HepG2 (cell line): ENCODE results near the gene VAC14. TPM values are rescaled to one million over a fixed set of nuclear protein-coding genes. Genes with fewer than 3 reads are reported as not detected.

ENCODE experiments used
- AGO2 ChIP-seq: fragments of 200-400 bp; formaldehyde crosslinking; optimal IDR thresholded peaks from 2 replicates; pipeline ENCODE3; 2017; ENCODE audit warnings: mild to moderate bottlenecking, low read depth, low read length, moderate library complexity
- HOXA3 ChIP-seq: sonication (generic); formaldehyde crosslinking; IDR thresholded peaks from 2 replicates; pipeline ENCODE4 v1.5.0; 2020; ENCODE audit warnings: missing genetic modification reagents
- MAX ChIP-seq: IDR thresholded peaks from 2 replicates; pipeline ENCODE4 v1.6.1; 2012; ENCODE audit warnings: inconsistent platforms
- TARDBP ChIP-seq: sonication (generic); formaldehyde crosslinking; IDR thresholded peaks from 2 replicates; pipeline ENCODE4 v1.8.0; 2022; ENCODE audit warnings: mild to moderate bottlenecking, missing genetic modification reagents
- ZFP1 ChIP-seq: IDR thresholded peaks from 2 replicates; pipeline ENCODE4 v1.6.1; 2016
- ZMAT3 ChIP-seq: sonication (generic); formaldehyde crosslinking; conservative IDR thresholded peaks from 2 replicates; pipeline ENCODE4 v1.7.0; 2021; ENCODE audit warnings: missing genetic modification reagents
- ZNF432 ChIP-seq: sonication (generic); formaldehyde crosslinking; IDR thresholded peaks from 2 replicates; pipeline ENCODE4 v1.5.0; 2020; ENCODE audit warnings: missing genetic modification reagents, mild to moderate bottlenecking, borderline replicate concordance
- ZNF567 ChIP-seq: sonication (generic); formaldehyde crosslinking; IDR thresholded peaks from 2 replicates; pipeline ENCODE4 v1.8.1; 2023; ENCODE audit warnings: mild to moderate bottlenecking, missing genetic modification reagents, borderline replicate concordance
- ZNF83 ChIP-seq: sonication (generic); formaldehyde crosslinking; IDR thresholded peaks from 2 replicates; pipeline ENCODE4 v1.4.0; 2020; ENCODE audit warnings: missing genetic modification reagents, mild to moderate bottlenecking, borderline replicate concordance
- polyA plus RNA-seq, 8 experiments: library from polyadenylated mRNA; depleted of rRNA in 3 of 8; stranded (reverse) in 7 of 8; unstranded in 1 of 8; fragments of >200 nt; fragmentation: Illumina TruSeq in 4 of 8; extraction: Trizol in 4 of 8; gene quantifications; 2 replicates each; pipeline versions ENCODE4 v1.2.1 to v1.2.3, GENCODE V29; 2011 to 2016; ENCODE audit warnings: low read depth in 4 of 8, missing spikeins in 1 of 8, mixed read lengths in 1 of 8; ENCODE audit not compliant: insufficient read depth in 1 of 8
- total RNA-seq, 5 experiments: library from RNA; depleted of rRNA; stranded (reverse); fragments of >200 nt; fragmentation: Illumina TruSeq; extraction: Trizol; gene quantifications; 2 replicates each; pipeline ENCODE4 v1.2.3, GENCODE V29; 2016; ENCODE audit warnings: low read depth in 1 of 5
- TF ChIP-seq, protein P1 (sequence below): sonication (generic); formaldehyde crosslinking; IDR thresholded peaks from 2 replicates; pipeline ENCODE4 v1.5.1; 2020; ENCODE audit warnings: mild to moderate bottlenecking, missing genetic modification reagents, moderate library complexity
- TF ChIP-seq, protein P2 (sequence below): sonication (generic); formaldehyde crosslinking; IDR thresholded peaks from 2 replicates; pipeline ENCODE4 v1.8.1; 2023; ENCODE audit warnings: mild to moderate bottlenecking, missing genetic modification reagents
- TF ChIP-seq, protein P3 (sequence below): sonication (generic); formaldehyde crosslinking; IDR thresholded peaks from 2 replicates; pipeline ENCODE4 v1.4.0; 2020; ENCODE audit warnings: mild to moderate bottlenecking, missing genetic modification reagents, borderline replicate concordance
- TF ChIP-seq, protein P4 (sequence below): sonication (generic); formaldehyde crosslinking; IDR thresholded peaks from 2 replicates; pipeline ENCODE4 v1.4.0; 2020; ENCODE audit warnings: low read depth, missing genetic modification reagents

VAC14 gene
- total and polyA plus RNA-seq, 2 of the 13 experiments (the other 11 are each of a cell fraction or from before 2014, with no cell fraction given): 23.5 to 24.6 TPM

DNA sequence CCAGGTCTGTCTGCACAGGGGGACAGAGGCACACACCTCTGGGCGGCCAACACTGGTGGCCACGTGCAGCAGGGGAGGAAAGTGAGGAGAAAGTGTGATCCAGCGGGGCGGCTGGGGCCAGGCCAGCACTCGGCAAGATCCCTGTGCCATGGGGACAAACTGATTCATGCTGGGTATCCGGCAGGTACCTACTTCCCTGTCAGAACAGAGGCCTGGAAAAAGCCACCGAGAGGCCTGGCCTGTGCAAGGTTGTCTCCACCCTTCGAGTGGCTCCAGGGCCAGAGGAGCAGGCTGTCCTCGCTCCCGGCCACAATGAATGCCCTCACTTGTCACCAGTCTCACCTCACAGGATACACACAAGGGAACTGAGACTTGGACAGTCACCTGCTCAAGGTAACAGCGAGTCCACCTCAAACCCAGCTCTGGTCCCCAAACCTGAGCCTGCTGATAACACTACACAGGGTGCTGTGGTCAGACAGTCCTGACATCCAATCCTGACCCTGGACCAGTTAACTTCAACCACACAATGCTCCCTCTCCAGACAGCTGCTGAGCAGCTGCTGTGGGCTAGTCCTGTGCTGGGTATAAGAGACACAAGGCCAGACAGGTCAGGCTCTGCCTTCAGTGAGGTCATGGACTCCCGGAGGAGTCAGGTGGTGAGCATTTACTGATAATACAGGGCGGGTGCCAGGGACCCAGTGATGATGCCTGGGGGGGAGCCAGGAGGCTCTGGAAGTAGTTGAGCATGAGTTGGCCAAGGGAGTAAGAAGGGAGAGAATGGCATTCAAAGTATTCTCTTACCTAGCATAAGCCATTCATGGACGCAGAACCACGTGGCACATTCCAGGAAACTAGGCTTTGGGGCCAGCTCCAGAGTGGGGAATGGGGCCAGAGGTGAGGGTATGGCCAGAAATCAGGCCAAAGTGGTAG, 53.0 kb downstream of the VAC14 start (continued):
- TF ChIP-seq, protein P1, sequence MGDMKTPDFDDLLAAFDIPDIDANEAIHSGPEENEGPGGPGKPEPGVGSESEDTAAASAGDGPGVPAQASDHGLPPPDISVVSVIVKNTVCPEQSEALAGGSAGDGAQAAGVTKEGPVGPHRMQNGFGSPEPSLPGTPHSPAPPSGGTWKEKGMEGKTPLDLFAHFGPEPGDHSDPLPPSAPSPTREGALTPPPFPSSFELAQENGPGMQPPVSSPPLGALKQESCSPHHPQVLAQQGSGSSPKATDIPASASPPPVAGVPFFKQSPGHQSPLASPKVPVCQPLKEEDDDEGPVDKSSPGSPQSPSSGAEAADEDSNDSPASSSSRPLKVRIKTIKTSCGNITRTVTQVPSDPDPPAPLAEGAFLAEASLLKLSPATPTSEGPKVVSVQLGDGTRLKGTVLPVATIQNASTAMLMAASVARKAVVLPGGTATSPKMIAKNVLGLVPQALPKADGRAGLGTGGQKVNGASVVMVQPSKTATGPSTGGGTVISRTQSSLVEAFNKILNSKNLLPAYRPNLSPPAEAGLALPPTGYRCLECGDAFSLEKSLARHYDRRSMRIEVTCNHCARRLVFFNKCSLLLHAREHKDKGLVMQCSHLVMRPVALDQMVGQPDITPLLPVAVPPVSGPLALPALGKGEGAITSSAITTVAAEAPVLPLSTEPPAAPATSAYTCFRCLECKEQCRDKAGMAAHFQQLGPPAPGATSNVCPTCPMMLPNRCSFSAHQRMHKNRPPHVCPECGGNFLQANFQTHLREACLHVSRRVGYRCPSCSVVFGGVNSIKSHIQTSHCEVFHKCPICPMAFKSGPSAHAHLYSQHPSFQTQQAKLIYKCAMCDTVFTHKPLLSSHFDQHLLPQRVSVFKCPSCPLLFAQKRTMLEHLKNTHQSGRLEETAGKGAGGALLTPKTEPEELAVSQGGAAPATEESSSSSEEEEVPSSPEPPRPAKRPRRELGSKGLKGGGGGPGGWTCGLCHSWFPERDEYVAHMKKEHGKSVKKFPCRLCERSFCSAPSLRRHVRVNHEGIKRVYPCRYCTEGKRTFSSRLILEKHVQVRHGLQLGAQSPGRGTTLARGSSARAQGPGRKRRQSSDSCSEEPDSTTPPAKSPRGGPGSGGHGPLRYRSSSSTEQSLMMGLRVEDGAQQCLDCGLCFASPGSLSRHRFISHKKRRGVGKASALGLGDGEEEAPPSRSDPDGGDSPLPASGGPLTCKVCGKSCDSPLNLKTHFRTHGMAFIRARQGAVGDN (CRISPR knock-in tag): peak; percentile 94
- TF ChIP-seq AGO2: peak; percentile 83
- TF ChIP-seq, protein P2, sequence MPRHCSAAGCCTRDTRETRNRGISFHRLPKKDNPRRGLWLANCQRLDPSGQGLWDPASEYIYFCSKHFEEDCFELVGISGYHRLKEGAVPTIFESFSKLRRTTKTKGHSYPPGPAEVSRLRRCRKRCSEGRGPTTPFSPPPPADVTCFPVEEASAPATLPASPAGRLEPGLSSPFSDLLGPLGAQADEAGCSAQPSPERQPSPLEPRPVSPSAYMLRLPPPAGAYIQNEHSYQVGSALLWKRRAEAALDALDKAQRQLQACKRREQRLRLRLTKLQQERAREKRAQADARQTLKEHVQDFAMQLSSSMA (CRISPR knock-in tag): peak; percentile 69; the same call in 1 of the 2 replicates
- TF ChIP-seq ZNF83 (CRISPR knock-in tag): peak; percentile 27; the same call in 1 of the 2 replicates
- TF ChIP-seq ZNF432 (CRISPR knock-in tag): no peak
- TF ChIP-seq, protein P3, sequence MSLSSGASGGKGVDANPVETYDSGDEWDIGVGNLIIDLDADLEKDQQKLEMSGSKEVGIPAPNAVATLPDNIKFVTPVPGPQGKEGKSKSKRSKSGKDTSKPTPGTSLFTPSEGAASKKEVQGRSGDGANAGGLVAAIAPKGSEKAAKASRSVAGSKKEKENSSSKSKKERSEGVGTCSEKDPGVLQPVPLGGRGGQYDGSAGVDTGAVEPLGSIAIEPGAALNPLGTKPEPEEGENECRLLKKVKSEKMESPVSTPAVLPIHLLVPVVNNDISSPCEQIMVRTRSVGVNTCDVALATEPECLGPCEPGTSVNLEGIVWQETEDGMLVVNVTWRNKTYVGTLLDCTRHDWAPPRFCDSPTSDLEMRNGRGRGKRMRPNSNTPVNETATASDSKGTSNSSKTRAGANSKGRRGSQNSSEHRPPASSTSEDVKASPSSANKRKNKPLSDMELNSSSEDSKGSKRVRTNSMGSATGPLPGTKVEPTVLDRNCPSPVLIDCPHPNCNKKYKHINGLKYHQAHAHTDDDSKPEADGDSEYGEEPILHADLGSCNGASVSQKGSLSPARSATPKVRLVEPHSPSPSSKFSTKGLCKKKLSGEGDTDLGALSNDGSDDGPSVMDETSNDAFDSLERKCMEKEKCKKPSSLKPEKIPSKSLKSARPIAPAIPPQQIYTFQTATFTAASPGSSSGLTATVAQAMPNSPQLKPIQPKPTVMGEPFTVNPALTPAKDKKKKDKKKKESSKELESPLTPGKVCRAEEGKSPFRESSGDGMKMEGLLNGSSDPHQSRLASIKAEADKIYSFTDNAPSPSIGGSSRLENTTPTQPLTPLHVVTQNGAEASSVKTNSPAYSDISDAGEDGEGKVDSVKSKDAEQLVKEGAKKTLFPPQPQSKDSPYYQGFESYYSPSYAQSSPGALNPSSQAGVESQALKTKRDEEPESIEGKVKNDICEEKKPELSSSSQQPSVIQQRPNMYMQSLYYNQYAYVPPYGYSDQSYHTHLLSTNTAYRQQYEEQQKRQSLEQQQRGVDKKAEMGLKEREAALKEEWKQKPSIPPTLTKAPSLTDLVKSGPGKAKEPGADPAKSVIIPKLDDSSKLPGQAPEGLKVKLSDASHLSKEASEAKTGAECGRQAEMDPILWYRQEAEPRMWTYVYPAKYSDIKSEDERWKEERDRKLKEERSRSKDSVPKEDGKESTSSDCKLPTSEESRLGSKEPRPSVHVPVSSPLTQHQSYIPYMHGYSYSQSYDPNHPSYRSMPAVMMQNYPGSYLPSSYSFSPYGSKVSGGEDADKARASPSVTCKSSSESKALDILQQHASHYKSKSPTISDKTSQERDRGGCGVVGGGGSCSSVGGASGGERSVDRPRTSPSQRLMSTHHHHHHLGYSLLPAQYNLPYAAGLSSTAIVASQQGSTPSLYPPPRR (CRISPR knock-in tag): 0 out of 2 replicates have a peak, but pooled peaks have one; percentile 36
- no peak for TF ChIP-seq MAX
- 0 out of 2 replicates have a peak, but pooled peaks have one; percentile 12 for TF ChIP-seq ZMAT3
- TF ChIP-seq HOXA3: peak; percentile 10; the same call in 1 of the 2 replicates
- TF ChIP-seq ZFP1 (CRISPR knock-in tag): peak; percentile 84; the same call in 1 of the 2 replicates
- TF ChIP-seq, protein P4, sequence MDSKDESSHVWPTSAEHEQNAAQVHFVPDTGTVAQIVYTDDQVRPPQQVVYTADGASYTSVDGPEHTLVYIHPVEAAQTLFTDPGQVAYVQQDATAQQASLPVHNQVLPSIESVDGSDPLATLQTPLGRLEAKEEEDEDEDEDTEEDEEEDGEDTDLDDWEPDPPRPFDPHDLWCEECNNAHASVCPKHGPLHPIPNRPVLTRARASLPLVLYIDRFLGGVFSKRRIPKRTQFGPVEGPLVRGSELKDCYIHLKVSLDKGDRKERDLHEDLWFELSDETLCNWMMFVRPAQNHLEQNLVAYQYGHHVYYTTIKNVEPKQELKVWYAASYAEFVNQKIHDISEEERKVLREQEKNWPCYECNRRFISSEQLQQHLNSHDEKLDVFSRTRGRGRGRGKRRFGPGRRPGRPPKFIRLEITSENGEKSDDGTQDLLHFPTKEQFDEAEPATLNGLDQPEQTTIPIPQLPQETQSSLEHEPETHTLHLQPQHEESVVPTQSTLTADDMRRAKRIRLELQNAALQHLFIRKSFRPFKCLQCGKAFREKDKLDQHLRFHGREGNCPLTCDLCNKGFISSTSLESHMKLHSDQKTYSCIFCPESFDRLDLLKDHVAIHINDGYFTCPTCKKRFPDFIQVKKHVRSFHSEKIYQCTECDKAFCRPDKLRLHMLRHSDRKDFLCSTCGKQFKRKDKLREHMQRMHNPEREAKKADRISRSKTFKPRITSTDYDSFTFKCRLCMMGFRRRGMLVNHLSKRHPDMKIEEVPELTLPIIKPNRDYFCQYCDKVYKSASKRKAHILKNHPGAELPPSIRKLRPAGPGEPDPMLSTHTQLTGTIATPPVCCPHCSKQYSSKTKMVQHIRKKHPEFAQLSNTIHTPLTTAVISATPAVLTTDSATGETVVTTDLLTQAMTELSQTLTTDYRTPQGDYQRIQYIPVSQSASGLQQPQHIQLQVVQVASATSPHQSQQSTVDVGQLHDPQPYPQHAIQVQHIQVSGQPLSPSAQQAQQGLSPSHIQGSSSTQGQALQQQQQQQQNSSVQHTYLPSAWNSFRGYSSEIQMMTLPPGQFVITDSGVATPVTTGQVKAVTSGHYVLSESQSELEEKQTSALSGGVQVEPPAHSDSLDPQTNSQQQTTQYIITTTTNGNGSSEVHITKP: 0 out of 2 replicates have a peak, but pooled peaks have one; percentile 8
- 0 out of 2 replicates have a peak, but pooled peaks have one; percentile 34 for TF ChIP-seq TARDBP
- 0 out of 2 replicates have a peak, but pooled peaks have one; percentile 17 for TF ChIP-seq ZNF567 (CRISPR knock-in tag)
